Parathyroid adenoma (tissue), 2 donors: Measurements from ENCODE around the gene RLN2.

Experiments used
- H2AFZ ChIP-seq: fragments of 300-600 bp; sonication (generic); one replicate; pipeline ENCODE4 v1.7.0; 2017; ENCODE audit warnings: antibody characterized with exemption, mild to moderate bottlenecking
- H3K27ac ChIP-seq: fragments of 300-600 bp; sonication (generic); one replicate; pipeline ENCODE4 v1.7.0; 2017
- H3K27me3 ChIP-seq: fragments of 300-600 bp; sonication (generic); one replicate; pipeline ENCODE4 v1.7.0; 2017; ENCODE audit warnings: low read length; ENCODE audit not compliant: control insufficient read depth, insufficient read depth
- H3K36me3 ChIP-seq: fragments of 300-600 bp; sonication (generic); one replicate; pipeline ENCODE4 v1.7.0; 2017; ENCODE audit warnings: low read length; ENCODE audit not compliant: control insufficient read depth, insufficient read depth
- H3K4me1 ChIP-seq: fragments of 300-600 bp; sonication (generic); one replicate; pipeline ENCODE4 v1.7.0; 2017; ENCODE audit warnings: control low read depth
- H3K4me2 ChIP-seq: fragments of 300-600 bp; sonication (generic); one replicate; pipeline ENCODE4 v1.7.0; 2017; ENCODE audit warnings: low read length
- H3K4me3 ChIP-seq: fragments of 300-600 bp; sonication (generic); one replicate; pipeline ENCODE4 v1.7.0; 2017; ENCODE audit warnings: low read depth, low read length
- H3K79me2 ChIP-seq: fragments of 300-600 bp; sonication (generic); one replicate; pipeline ENCODE4 v1.7.0; 2017; ENCODE audit warnings: control low read depth
- H3K9ac ChIP-seq: fragments of 300-600 bp; sonication (generic); one replicate; pipeline ENCODE4 v1.7.0; 2017; ENCODE audit warnings: mild to moderate bottlenecking
- H3K9me3 ChIP-seq: fragments of 300-600 bp; sonication (generic); one replicate; pipeline ENCODE4 v1.7.0; 2017; ENCODE audit warnings: low read length; ENCODE audit not compliant: control insufficient read depth
- TF ChIP-seq, protein P1 (sequence below): fragments of 300-600 bp; sonication (generic); IDR thresholded peaks from one replicate; pipeline ENCODE4 v1.7.0; 2017; ENCODE audit warnings: antibody characterized with exemption, mild to moderate bottlenecking
- donor health status: primary hyperparathyroidism.

The RLN2 gene

DNA sequence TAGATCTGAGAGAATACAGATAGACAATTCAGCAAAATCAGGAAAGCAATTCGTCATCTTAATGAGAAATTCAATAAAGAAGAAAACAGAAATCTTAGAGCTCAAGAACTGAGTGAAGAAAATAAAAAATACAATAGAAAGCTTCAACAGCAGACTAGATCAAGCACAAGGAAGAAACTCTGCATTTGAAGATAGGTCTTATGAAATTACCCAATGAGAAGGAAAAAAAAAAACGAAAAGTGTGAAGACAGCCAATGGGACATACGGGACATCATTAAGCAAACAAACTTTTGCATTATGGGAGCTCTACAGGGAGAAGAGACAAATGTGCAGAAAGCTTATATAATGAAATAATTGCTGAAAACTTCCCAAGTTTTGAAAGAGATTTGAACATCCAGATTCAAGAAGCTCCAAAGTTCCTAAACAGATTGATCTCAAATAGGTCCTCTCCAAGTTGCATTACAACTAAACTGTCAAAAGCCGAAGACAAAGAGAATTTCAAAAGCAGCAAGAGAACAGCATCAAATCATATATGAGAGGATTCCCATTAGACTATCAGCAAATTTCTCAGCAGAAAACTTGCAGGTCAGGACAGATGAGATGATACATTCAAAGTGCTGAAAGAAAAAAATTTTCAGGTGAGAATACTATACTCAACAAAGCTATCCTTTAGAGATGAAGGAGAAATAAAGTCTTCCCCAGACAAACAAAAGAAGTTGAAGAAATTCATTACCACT, 10.8 kb upstream of the RLN2 start:
- Histone ChIP-seq H3K4me1 (no peaks in the 10 kb centered on the region), H3K27me3 (no peaks in the 10 kb centered on the region), H3K9ac (no peak overlapping the region), H3K4me3 (no peak overlapping the region), H2AFZ (no peak overlapping the region), H3K4me2 (no peak overlapping the region), H3K9me3 (no peaks in the 10 kb centered on the region), H3K36me3 (no peaks in the 10 kb centered on the region), H3K79me2 (no peaks in the 10 kb centered on the region), H3K27ac (no peak overlapping the region)
- TF ChIP-seq, protein P1, sequence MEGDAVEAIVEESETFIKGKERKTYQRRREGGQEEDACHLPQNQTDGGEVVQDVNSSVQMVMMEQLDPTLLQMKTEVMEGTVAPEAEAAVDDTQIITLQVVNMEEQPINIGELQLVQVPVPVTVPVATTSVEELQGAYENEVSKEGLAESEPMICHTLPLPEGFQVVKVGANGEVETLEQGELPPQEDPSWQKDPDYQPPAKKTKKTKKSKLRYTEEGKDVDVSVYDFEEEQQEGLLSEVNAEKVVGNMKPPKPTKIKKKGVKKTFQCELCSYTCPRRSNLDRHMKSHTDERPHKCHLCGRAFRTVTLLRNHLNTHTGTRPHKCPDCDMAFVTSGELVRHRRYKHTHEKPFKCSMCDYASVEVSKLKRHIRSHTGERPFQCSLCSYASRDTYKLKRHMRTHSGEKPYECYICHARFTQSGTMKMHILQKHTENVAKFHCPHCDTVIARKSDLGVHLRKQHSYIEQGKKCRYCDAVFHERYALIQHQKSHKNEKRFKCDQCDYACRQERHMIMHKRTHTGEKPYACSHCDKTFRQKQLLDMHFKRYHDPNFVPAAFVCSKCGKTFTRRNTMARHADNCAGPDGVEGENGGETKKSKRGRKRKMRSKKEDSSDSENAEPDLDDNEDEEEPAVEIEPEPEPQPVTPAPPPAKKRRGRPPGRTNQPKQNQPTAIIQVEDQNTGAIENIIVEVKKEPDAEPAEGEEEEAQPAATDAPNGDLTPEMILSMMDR = no peak

DNA sequence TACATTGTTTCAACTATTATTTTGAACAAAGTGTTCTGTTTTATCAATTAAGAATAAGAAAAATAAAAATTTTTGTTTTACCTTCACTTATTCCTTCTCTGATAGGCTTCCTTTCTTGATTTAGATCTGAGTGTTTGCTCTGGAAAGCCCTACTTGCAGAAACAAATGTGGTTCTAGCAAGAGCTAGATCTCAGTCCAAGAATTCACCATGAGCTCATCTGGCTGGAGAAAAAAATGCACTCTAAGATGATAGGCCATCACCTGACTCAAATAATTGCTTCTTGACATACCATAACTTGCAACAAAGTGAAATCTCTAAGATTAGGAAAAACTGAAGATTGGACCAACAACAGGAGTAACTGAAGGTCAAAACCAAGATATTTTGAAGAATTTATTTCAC, 6.3 kb upstream of the RLN2 start:
- Histone ChIP-seq H3K27ac (no peak overlapping the region), H3K79me2 (no peaks in the 10 kb centered on the region), H2AFZ (no peak overlapping the region), H3K9me3 (no peaks in the 10 kb centered on the region), H3K9ac (no peak overlapping the region), H3K4me3 (no peak overlapping the region), H3K4me2 (no peak overlapping the region), H3K36me3 (no peaks in the 10 kb centered on the region), H3K4me1 (no peaks in the 10 kb centered on the region), H3K27me3 (no peaks in the 10 kb centered on the region)
- TF ChIP-seq, protein P1 = no peak

DNA sequence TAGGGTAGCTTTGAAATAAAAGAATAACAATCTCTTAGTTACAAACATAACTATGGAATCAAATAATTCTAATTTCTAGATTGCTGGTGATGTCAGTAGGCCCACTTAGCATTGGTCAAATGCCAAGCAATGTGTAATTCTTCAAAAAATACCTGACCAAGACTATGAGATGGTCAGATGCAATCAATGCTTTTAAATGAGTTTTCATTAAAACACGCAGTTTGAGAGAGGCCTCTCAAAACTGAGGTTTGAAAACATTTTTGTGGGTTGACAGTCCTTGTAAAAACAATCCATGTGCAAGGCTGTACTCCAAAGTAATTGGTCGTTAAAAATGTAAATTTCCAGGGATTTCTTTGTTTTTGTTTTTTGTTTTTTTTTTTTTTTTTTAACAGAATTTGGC, 1.2 kb upstream of the RLN2 start:
- Histone ChIP-seq H3K9ac (no peak overlapping the region), H3K4me3 (no peak overlapping the region), H3K27ac (no peak overlapping the region)

DNA sequence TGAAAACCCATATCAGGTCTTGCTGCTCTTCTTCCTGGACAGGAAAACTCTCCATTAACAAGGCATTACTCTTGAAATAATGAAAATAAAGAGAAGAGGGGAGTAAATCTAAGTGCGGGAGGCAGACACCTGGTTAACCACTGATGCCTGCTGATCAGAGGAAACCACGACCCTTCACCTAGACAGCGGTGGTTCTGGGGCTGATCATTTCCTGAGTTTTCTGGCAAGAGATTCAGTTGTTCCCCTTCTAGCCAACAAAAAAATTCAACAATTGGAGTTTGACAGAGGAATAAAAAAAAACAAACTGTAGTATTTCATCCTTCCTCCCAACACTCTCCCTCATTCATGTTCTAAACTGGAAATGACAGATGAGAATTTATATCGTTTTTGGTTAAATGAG, 3.0 kb downstream of the RLN2 start:
- TF ChIP-seq, protein P1 = no peak
- Histone ChIP-seq H3K4me3 (no peak overlapping the region), H3K9me3 (no peaks in the 10 kb centered on the region), H2AFZ (no peak overlapping the region), H3K36me3 (no peaks in the 10 kb centered on the region), H3K27ac (no peak overlapping the region), H3K4me2 (no peak overlapping the region), H3K9ac (no peak overlapping the region), H3K4me1 (no peaks in the 10 kb centered on the region), H3K27me3 (no peaks in the 10 kb centered on the region), H3K79me2 (no peaks in the 10 kb centered on the region)

More for the DNA sequence above, 1.2 kb upstream of the RLN2 start:
- TF ChIP-seq, protein P1 = no peak
- H3K79me2 ChIP-seq = no peaks in the 10 kb centered on the region
- H3K27me3 ChIP-seq = no peaks in the 10 kb centered on the region
- no peak overlapping the region for H3K4me2 ChIP-seq
- no peaks in the 10 kb centered on the region for H3K4me1 ChIP-seq
- no peaks in the 10 kb centered on the region for H3K36me3 ChIP-seq
- H2AFZ ChIP-seq = no peak overlapping the region
- H3K9me3 ChIP-seq = no peaks in the 10 kb centered on the region

DNA sequence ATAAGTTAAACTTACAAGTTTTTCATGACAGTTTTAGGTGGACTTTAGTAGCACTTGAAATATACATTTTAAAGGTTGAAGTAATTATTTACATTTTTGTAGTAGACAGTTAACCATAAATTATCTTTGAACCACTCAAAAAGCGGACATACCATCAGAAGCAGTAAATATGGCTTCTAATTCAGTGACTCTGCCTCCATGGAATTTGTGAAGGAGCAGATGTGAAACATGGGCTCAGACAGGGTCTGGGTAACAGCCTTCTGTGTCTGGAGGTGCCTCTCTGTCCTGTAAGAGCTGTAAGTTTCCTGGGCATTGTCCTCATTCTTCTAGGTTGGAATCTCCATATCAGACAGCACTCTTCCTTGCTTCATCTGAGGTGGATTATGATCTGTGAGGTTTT, 12.4 kb downstream of the RLN2 start:
- no peak overlapping the region for H3K4me2 ChIP-seq
- no peak overlapping the region for H2AFZ ChIP-seq
- no peaks in the 10 kb centered on the region for H3K79me2 ChIP-seq
- H3K36me3 ChIP-seq = no peaks in the 10 kb centered on the region
- TF ChIP-seq, protein P1 = no peak
- no peaks in the 10 kb centered on the region for H3K9me3 ChIP-seq
- H3K27ac ChIP-seq = no peak overlapping the region
- H3K9ac ChIP-seq = no peak overlapping the region
- H3K4me1 ChIP-seq = no peaks in the 10 kb centered on the region
- no peaks in the 10 kb centered on the region for H3K27me3 ChIP-seq
- H3K4me3 ChIP-seq = no peak overlapping the region
